Activated CD8-positive, alpha-beta memory T cell treated with anti-CD3 and anti-CD28 coated beads, Interleukin-2, amount 50 U/mL, for 24 hours (primary cell): Measurements from ENCODE around the gene VSIG4.

ENCODE experiments used
- DNase-seq: peaks from one replicate; pipeline ENCODE4 v3.0.0-alpha.2; 2020; ENCODE audit errors: extremely low read depth

Gene VSIG4

DNA sequence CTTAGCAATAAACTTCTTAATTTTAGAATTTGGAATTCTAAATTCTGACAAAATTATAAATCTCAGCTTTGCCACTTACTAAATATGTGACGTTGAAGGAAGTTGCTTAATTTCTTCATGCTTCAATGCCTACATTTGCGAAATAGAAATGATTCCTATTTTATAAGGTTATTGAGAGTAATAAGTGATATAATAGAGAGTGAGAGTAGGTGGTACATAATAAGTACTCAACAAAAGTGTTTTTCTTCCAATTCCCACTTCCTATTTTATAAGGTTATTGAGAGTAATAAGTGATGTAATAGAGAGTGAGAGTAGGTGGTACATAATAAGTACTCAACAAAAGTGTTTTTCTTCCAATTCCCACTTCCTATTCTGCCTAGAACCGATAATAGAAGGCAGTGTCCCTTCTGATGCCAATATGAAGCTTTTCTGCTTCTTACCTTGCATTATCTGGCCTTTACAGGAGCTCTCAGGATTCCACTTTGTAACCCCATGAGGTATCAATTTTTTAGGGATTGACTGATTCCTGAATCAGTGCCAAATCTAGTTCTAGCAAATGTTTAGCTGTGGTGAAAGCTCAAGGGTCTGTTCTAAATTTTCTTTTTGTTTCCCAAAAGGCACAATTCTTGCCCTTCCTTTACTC is 31.4 kb downstream of the VSIG4 start:
- DNase-seq = no peak

DNA sequence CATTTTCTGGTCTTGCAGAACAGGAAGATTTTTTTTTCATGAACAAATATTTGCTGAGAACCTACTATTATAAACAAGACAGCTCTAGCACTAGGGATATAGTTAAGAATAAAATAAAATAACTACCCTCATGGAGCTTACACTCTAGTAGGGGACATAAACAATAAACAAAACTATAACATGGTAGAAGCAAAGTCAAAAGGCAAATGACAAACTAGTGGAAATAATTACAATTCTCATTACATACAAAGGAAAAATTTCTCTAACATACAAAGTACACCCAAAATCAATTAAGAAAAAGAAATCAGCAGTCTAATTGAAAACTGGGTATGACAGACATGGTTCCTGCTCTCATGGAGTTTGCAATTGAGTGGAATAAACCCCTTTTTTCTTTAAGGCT is 32.0 kb downstream of the VSIG4 start:
- DNase-seq = no peak

DNA sequence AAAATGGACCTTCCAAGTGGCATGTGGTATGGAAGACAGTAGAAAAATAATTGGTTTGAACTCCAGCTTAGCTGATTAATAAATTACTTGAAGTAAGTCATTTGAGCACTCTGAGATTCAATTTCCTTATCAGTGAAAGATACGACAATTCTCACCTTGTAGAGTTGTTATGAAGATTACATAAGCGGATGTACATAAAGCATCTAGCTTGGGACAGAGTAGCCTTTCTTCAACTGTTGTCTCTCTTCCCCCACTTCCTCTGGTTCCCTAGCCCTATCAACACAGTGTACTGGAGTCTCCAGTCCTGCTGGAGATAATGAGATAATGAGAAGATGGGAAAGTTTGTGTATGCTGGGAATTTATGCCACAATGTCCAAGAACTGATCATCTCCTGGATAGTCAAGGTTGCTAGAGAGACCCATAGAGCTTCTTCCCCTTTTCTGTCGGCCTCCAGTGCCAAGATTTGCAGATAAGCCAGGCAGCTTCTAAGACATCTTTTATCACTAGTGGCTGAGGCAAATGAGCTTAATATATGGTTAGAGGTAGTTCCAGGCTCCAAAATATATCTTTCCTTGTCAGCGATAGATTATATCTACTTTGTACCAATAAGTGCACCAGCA is 33.9 kb downstream of the VSIG4 start:
- no peak for DNase-seq

GRCh38 chrX:66004928-66005829 is 34.7 kb downstream of the VSIG4 start:
- no peak for DNase-seq

DNA sequence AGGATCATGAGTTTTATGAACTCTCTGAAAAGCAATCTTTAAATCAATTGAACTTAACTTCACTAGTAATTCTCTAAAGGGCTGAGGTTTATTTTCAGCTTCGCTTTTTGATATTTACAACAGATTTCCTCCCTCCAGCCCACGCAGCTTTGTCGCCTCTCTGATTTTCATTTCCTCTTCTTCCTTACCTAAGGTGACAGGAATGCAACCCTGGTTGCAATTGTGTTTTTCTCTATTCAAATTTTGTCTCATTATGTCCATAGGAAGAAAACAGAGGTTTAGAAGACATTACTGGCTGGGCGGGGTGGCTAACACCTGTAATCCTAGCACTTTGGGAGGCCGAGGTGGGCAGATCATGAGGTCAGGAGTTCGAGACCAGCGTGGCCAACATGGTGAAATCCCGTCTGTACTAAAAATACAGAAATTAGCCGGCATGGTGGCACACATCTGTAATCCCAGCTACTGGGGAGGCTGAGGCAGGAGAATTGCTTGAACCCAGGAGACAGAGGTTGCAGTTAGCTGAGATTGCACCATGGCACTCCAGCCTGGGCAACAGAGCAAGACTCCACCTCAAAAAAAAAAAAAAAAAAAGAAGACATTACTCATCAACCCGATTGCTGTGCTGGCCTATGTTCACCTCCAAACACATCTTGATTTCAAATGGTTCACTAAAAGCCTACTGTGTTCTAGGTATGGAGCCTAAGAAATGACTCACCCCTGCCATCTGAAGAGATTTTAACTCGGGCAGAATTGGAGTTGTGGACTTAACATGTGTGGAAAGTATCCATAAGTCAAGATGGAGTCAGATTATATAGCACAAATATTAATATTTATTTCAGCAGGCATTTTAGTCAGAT is 36.8 kb downstream of the VSIG4 start:
- DNase-seq = no peak

GRCh38 chrX:66001596-66001995 is 38.3 kb downstream of the VSIG4 start:
- no peak for DNase-seq

DNA sequence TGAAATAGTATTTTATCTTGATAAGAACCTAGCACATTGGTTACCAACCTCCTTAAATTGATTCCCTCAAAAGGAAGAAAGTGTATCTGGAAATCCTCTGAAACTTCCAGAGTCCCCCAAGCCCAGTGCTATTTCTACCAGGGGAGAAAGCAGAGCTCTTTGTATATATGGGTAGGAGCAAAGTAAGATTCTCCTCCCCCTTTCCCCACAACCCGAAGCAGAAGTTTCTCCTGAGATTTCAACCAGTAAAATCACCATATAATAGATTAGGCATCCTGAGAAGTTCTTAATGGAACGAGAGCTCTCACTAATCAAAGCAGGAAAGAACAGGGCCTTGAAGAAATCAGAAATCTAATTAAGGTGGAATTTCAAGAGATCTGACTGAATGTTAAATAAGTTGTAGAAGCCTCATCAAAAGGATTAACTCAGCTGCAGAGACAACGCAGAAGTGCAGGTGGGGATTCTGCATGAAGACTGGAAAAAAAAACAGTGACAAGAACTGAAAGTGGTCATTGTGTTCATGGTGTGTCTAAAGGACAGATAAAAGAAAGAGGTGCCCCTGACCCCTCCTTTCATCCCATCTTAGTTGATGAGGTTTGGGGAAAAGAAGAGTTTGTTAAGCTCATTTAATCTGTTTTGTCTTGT is 39.1 kb downstream of the VSIG4 start:
- DNase-seq = no peak

GRCh38 chrX:66000178-66000577 is 39.7 kb downstream of the VSIG4 start:
- DNase-seq = no peak

DNA sequence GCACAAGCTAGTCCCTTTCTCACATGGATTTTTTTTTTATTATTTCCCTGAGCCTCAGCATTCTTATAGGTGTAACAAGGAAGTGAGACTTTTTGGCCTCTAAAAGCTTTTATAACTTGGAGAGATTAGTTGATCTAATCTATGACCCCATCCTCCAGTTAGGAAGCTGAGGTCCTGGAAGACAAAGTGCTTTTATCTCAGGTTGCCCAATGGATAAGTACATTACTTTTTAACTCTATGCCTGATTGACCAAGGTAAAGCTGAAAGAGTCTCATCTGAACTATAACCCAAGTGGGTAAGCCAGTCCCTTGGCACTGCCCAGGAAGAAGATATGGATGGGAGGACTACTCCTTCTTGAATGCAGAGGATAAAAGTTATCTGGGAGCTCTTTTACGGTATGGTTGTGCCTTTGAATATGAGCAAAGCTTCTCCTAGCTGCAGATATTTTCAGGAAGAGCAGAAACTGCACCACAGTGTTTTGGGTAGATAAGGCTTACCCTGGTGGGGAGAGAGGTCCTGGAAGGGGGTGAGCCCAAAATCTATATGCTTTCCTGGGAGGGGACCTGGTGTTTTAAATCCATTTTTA is 40.2 kb downstream of the VSIG4 start:
- DNase-seq = no peak

- DNase-seq = no peak
Measured at GRCh38 chrX:65999029-65999562, 40.8 kb downstream of the VSIG4 start.

- no peak for DNase-seq
Measured at GRCh38 chrX:65997978-65998717, 41.7 kb downstream of the VSIG4 start.

DNA sequence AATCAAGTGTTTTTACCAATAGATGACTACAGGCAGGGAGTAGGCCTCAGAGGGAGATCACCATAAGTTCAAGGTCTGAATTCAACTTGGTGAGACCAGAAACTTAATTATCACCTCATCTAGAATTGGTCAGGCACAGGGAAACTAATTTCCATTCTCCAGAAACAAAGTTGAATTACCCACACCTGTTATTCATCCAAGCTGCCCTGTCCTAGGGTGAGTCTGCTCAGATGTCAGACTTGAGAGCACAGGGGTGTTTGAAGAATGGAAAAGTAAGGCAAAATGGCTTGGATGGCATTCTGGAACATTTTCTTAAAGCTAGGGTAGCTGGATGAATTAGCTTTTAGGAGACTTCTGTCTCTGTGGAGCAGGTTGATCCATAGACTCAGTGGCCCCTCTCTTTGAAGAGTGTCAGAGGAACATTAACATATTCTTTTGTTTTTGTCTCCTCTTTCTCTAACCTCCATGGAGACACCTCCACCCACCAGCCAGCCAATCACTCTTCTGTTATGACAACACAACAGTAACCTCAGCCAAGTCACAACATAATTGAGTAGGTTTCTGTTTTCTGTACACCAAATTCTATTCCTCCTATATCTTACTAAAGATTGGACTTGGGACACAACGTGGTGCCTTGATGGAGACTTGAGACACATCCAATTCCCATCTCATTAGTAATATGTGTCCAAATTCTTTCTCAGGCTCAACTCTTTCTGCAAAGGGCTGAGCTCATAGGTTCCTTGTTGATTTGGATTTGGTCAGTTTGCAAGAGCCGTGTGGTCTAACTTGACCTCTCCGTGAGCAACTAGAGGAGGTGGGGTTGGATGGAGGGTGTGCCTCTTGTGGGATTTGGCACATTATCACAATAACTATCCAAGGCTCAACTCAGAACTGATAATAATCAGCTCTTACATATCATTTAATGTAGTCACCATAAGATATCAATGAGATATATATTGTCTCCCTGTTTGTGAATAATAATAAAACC is 45.1 kb downstream of the VSIG4 start:
- no peak for DNase-seq

- no peak for DNase-seq
Measured at GRCh38 chrX:65993915-65994460, 45.9 kb downstream of the VSIG4 start.

GRCh38 chrX:65993332-65993731 is 46.5 kb downstream of the VSIG4 start:
- DNase-seq = no peak

DNA sequence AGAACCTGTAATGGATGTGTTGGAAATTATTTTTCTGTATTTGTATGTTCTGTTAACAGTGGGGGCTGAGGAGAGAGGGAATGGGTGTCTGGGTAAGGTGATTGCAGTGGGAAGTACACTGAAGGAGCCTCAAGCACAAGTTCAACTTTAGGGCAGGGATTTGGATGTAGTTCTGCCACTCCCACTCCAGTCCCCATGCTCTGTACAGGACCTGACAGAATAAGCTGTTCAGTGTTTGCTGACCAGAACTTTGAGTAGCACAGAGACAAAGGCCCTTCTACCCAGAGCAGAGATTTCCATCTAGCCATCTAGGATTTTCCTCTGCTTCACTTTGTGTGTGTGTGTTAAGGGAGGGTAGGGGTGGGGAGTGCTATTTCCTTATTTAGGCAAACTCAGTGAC is 49.2 kb downstream of the VSIG4 start:
- DNase-seq = no peak

GRCh38 chrX:65987811-65988210 is 52.1 kb downstream of the VSIG4 start:
- DNase-seq = no peak

DNA sequence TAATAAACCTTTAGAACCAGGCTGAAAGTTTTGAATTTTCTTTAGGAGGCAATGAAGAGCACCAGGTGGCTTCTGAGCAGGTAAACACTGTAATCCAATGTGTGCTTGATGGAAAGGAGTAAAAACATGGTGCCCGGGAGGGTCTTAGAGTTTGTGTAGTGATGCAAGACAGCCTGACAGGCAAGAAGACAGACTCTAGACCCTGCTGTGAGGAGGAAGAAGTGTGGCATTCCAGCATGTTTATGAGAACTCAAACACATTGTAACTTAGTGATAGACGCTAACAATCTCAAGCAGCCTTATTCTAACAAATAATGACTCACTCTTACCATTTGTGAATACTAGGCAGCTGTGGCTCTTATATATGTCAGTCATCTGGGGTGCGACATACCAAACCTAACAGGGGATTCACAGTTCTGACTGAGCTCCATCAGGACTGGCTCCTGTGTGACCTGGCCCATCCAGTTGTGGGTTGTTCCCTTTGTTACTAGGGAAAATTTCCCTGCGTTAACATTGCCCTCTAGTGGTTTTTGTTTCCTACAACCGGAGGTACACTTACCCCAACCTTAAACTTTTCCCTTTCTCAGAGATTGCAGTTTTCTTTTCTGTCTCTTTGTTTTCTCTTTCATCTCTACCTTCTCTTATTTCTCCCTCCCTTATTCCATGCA is 53.8 kb downstream of the VSIG4 start:
- peak; percentile 7 for DNase-seq

GRCh38 chrX:65985211-65985610 is 54.7 kb downstream of the VSIG4 start:
- no peak for DNase-seq
